Astrocyte (in vitro differentiated cells and primary cell): ENCODE measurements around the gene COL26A1.

Source experiments
- CTCF ChIP-seq: IDR thresholded peaks from 2 replicates; pipeline ENCODE4 v1.5.1; 2011; ENCODE audit warnings: low read depth, mild to moderate bottlenecking, inconsistent platforms, low read length, moderate library complexity; ENCODE audit not compliant: insufficient read depth
- EZH2 ChIP-seq: IDR thresholded peaks from 2 replicates; pipeline ENCODE4 v1.6.1; 2012; ENCODE audit warnings: mild to moderate bottlenecking, low read length, inconsistent platforms; ENCODE audit not compliant: insufficient read depth

GRCh38 chr7:101382937-101383336, 20.3 kb downstream of the COL26A1 start:
- TF ChIP-seq CTCF (no peak), EZH2 (no peak)
